ENCODE results near the gene TNS1.
"Not testable (repeated sequence)": the region's sequence is repeated elsewhere in the genome, so short reads cannot be mapped to it uniquely, and the experiment has no call there.

Gene TNS1

GRCh38 chr2:217825469-217826235 is 177.1 kb downstream of the TNS1 start:
- no peak for DNase-seq

- peak; percentile 39 for DNase-seq
Observed at GRCh38 chr2:217824223-217824622, 178.6 kb downstream of the TNS1 start.

- no peak for DNase-seq
Observed at GRCh38 chr2:217823626-217824025, 179.2 kb downstream of the TNS1 start.

DNA sequence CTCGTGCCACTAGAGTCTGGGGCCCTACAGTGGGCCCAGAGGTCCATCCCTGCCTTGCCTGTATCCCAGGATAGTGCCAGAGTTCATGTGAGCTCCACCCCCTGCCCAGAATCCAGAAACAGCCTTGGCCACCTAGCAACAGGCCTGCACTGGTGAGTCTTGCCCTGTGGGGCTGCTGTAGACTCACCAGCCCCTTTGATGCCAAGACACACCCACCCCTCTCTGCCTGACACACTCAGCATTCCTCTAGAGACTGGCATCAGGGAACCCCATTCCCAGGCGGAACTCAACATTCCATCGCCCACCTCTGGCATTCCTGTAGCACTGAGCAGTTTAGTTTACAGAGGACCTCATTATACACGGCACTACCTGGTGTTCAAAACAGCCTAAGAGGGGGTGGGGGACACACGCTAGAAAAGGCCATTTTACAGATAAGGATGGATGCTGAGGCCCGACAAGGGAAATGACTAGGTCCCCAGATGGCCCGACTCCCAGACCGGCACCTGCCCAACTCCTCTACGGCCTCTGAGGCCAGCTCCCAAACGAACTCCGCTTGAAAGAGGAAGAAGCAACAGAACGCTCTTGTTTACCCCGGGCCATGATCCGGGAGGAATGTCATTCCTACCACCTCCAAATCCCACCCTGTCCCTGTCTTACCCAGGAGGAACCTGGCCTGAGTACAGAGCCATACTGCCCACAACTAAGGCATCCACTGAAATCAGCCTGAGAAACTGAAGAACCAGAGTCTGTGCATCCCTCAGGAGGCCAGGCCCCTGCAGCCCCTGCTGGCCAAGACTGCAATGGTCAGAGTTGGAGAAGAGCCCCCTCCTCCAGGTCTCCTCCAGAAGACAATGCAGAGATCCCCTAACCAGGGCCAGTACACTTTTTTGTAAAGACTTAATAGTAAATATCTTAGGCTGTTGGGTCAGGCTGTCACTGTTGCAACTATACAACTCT is 180.2 kb downstream of the TNS1 start:
- no peak for DNase-seq

- DNase-seq: no peak
Observed at GRCh38 chr2:217821536-217822147, 181.2 kb downstream of the TNS1 start.

- no peak for DNase-seq
Observed at GRCh38 chr2:217820904-217821303, 181.9 kb downstream of the TNS1 start.

DNA sequence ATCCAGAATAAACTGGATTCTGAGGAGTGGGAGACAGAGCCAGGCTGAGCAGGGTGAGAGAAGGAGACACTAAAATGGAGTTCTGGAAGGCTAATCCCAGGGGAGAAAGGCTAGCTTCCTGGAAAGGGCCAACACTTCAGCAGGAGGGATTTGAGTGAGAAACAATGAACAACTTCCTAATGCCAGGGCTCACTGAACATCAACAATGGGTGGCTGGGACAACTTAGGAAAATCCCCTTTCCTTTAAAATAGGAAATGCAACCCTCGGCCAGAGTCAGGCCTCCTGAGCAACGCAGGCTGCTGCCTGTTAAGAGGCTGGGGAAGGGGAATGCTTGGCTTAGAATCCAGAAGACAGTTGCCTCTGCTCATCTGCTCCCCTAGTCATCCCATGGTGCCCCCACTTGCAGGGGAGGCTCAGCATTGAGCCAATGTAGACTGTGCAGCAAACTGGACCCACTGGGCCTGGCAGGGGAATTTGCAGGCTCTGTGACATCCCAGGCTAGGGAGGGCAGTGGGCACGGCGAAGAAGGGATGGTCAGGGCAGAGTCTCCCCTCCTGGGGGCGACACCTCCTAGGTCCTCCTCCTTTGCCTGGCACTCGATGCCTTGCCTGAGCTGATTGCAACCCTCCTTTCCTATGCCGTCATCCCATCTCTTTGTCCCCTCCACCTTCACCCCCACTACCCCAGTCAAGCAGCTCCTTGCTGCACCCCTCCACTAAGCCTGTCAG is 182.5 kb downstream of the TNS1 start:
- DNase-seq: no peak

DNA sequence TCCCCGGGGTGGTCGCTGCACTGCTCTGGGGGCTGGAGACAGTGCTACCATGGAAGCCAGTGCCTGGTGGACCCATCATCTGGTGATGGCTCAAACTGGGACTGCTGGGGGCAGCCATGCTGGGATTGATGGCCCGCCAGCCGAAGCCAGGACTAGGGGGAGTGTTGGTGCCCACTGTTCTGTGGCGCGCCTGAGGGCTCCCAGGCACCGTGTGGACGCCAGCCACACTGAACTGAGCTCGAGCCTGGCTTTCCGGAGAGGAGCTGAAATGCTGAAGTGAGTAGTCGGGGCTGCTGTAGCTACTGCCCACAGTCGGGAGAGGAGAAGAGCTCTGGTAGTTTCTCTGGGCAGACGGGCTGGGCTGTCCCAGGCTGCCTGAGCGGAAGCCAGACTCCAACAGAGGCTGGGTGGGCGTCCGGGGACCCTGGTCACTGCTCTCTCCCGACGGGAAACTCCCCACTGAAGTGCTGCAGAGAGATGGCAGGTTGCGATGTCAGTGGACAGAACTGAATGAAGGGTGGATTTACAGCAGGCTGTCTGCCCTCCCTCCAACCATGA is 184.4 kb downstream of the TNS1 start:
- no peak for DNase-seq

DNA sequence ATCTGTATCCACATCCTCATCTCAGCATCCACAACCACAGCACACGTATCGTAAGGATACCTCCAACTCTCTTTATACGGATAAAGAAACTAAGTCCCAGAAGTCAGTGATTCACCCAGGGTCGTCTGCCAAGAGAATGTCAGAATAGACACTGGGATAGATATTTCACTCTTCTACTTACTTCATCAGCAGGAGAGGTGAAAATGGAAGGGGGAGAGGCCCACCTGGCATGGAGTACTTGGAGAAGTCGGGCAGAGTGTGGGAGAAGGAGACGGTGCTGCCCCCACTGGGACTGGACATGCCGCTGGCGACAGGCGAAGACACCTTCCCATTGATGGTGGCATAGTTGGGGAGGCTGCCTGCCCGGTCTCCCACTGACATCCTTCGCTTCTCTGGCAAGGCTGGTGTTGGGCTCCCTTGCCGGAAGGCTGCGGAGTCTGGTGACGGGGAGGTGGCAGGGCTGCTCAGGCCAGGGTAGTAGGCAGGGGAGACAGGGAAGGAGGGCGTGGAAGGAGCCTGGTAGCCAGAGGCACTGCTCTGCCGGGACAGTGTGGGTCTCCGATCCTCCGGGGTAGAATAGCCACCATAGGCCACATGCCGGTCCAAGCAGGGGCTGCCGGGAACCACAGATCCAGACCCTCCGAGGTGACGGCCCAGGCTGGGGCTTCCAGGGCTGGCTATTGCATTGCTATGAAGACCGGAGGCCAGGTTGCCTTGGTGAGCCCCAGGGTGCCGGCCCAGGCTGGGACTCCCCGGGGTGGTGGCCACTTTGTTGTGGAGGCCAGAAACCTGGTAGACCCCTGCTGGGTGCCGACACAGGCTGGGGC is 185.1 kb downstream of the TNS1 start:
- no peak for DNase-seq

GRCh38 chr2:217816396-217816869 is 186.4 kb downstream of the TNS1 start:
- DNase-seq: no peak

GRCh38 chr2:217813828-217814227 is 189.0 kb downstream of the TNS1 start:
- no peak for DNase-seq

DNA sequence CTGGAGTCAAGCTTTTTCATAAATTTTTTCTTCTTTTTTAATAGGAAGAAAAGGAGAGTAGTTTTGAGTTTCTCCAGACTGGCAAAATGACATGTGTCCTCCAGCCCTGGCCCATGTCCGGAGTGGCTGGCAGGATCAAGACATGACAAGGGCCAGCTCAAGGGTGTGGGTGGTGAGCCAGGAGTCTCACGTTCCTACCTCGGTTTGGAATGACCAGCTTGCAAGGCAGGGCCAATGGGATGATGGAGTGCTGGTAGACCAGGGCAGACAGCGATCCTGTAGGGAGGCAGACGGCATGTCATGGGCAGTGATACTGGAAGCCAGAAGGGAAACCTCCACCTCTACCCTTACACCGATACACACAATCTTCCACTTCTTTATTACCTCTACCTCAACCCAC is 190.6 kb downstream of the TNS1 start:
- no peak for DNase-seq

DNA sequence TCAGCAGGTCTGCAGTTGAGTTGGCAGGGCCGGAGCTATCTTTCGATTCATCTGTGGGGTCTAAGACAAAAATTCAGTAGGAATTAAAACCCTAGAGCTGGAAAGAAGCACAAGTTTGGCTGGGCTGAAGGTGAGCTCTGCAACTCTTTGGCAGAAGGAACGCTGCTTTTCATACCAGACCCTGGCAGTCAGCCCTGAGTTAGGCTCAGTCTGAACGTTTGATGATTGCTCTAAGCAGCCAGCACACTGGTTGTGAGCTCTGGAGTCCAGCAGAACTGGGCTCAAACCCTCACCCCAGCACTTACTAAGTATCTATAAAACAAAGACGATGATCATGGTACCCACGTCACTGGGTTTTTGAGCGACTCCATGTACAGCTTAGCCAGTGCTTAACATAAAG is 192.5 kb downstream of the TNS1 start:
- DNase-seq: no peak

DNA sequence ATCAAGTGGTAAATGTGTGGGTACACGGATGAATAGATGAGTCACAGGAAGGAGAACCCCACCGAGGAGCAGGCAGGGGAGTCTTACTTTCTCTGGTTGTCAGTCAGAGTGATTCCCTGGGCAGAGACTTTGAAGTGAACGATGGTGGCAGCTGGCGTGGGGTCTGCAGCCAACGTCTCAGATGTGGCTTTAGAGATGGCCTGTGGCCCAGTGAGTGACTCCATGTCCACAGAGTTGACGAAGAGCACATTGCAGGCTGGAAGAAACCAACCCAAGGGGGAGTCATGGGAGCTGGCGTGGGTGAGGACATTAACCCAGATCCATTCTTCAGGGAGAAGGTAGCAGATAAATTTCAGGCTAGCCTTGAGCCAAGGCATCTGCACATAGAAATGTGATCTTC is 193.1 kb downstream of the TNS1 start:
- DNase-seq: no peak

GRCh38 chr2:217808967-217809366 is 193.8 kb downstream of the TNS1 start:
- DNase-seq: not testable (repeated sequence)

DNA sequence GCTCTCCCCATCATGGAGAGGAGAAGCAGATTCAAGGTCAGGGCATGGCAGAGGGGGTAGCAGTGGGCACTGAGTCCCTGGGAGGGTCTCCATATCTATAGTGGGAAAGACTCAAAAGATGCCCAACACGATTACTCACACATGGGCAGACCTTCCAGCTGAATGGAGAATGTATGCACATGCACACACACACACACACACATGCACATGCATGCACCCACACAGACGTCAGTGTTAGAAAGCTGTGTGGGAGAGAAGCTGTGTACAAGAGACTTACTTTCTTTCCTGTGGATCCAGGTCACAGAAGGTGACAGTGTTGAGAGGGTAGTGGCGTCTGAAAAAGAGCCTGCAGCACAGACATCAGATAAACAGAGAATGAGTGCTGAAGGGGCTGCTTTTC is 194.5 kb downstream of the TNS1 start:
- no peak for DNase-seq

GRCh38 chr2:217807753-217808152 is 195.0 kb downstream of the TNS1 start:
- DNase-seq: no peak

DNA sequence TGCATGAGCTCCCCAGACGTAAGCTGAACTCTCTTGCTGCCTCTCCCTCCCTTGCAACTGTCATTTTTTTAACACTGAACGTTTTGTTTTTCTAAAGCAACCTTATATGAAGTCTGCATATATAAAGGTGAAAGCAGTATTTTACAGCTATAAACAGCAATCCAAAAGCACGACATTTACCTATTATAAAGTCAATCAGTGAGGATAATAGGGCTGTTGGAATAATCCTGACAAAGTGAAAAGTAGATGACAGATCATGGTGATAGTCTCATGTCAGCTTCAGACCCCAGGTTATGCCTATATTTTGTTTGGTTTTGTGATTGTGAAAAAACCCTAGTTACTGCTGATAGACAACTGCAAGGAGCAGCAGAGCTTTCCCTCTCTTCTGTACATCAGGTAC is 195.8 kb downstream of the TNS1 start:
- no peak for DNase-seq

GRCh38 chr2:217806482-217806765 is 196.4 kb downstream of the TNS1 start:
- no peak for DNase-seq

DNA sequence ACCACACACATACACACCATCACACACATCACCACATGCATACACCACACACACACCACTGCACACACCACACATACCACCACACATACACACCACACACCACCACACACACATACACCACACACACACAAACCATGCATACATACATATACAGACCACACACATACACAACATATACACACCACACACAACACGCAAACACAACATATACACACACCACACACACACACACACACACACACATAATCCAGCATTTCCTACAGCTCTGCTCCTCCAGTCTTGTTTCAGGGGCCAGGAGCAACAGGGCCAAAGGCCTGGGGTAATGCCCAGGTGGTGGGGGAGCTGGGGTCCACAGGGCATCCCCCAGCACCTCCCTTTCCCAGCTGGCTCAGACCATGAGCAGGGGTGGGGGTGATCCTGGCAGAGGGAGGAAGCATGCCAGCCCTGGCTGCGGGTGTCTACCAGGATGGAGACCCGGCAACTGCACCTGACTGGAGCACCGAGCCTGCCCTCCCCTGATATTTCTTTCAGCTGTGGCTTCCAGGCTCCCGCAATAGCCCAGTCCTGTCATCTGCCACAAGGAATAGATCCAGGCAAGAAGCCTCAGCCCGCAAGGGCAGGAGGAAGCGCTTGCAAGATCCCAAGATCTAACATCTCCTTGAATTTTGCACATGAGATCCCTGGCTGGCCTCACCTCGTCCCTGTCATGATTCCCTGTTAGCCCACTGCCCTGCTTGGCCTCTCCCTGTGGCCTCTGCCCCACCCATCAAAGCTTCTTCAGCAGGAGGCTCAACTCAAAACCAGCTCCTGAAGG is 196.9 kb downstream of the TNS1 start:
- DNase-seq: no peak

Measured in hematopoietic multipotent progenitor cell treated with erythropoietin and hydrocortisone succinate and interleukin-3 and kit ligand, for 6 days (in vitro differentiated cells).